HCT116 (cell line): ENCODE results near the gene MINDY4. TPM values are rescaled to one million over a fixed set of nuclear protein-coding genes. Genes with fewer than 3 reads are reported as not detected.

Experiments used
- ATAC-seq: fragments of 200-7000 bp; cut with Tn5 transposase; 2 replicates; pipeline ENCODE4 v1.9.1; 2020; ENCODE audit warnings: mild to moderate bottlenecking, moderate library complexity
- BruUV-seq: library from RNA; stranded (reverse); fragments of 400-500 nt; replicated peaks from 2 replicates; lab custom pipeline; 2021; lab: Mats Ljungman, UMichigan
- CTCF ChIA-PET: fragments of 300-600 bp; sonication (Branson Sonifier 250); formaldehyde crosslinking; loops from one replicate; lab custom pipeline; 2021; ENCODE audit warnings: antibody characterized with exemption; lab: Charles Lee
- POLR2A ChIA-PET: fragments of 300-600, 350-600 bp; sonication (Branson Sonifier 250); formaldehyde crosslinking; loops from one replicate; lab custom pipeline; 2021; ENCODE audit warnings: antibody characterized with exemption; lab: Charles Lee
- RAD21 ChIA-PET, 2 experiments: fragments of 300-600 bp; sonication (Branson Sonifier 250); formaldehyde crosslinking; loops; one replicate each; lab custom pipeline; 2023; ENCODE audit warnings: low total read pairs in 2 of 2; ENCODE audit not compliant: uncharacterized antibody in 2 of 2, unreplicated experiment in 2 of 2, low non-redundant PET in 1 of 2; lab: Charles Lee
- DNase-seq: peaks from one replicate; pipeline ENCODE4 v3.0.0-alpha.2; 2010; ENCODE audit warnings: low read depth, low spot score
- H2AFZ ChIP-seq: fragments of 200-600 bp; shearing (Covaris generic), sonication (generic); 2 replicates; pipeline ENCODE4 v1.6.1; 2017; ENCODE audit warnings: low read depth, mixed run types, mixed read lengths, antibody characterized with exemption, low read length; ENCODE audit not compliant: poor library complexity, severe bottlenecking
- H3K27ac ChIP-seq: 2 replicates; pipeline ENCODE4 v1.5.1; 2012; ENCODE audit warnings: low read depth, low read length
- H3K27me3 ChIP-seq: fragments of 200-600 bp; sonication (generic); 2 replicates; pipeline ENCODE4 v1.6.1; 2016; ENCODE audit warnings: mixed run types, low read length, mixed read lengths; ENCODE audit not compliant: insufficient read depth
- H3K36me3 ChIP-seq, 2 experiments: fragments of 200-500 bp in 1 of 2; fragments of 200-600 bp in 1 of 2; sonication (Bioruptor generic) in 1 of 2; sonication (generic) in 1 of 2; 2 replicates each; pipeline versions ENCODE4 v1.5.1 to v1.6.1; 2014 to 2016; ENCODE audit warnings: low read length in 2 of 2, inconsistent platforms in 1 of 2, mixed read lengths in 1 of 2, mixed run types in 1 of 2; ENCODE audit not compliant: insufficient read depth in 2 of 2, control insufficient read depth in 1 of 2
- H3K4me1 ChIP-seq, 2 experiments: fragments of 200-600 bp in 1 of 2; sonication (generic) in 1 of 2; 2 replicates each; pipeline versions ENCODE4 v1.5.1 to v1.6.1; 2012 to 2017; ENCODE audit warnings: low read length in 2 of 2, inconsistent platforms in 1 of 2, mild to moderate bottlenecking in 1 of 2, mixed read lengths in 1 of 2, mixed run types in 1 of 2, moderate library complexity in 1 of 2; ENCODE audit not compliant: insufficient read depth in 2 of 2, control insufficient read depth in 1 of 2
- H3K4me2 ChIP-seq: fragments of 200-600 bp; sonication (generic); 2 replicates; pipeline ENCODE4 v1.6.1; 2017; ENCODE audit warnings: mixed run types, low read length, mixed read lengths
- H3K4me3 ChIP-seq, 2 experiments: fragments of 200-600 bp in 1 of 2; sonication (generic) in 1 of 2; replicated peaks in 1 of 2; 2 replicates each; pipeline ENCODE4 v1.5.1; 2011 to 2016; ENCODE audit warnings: low read length in 2 of 2, control low read depth in 1 of 2, low read depth in 1 of 2, mild to moderate bottlenecking in 1 of 2, mixed read lengths in 1 of 2, mixed run types in 1 of 2
- H3K79me2 ChIP-seq: fragments of 200-600 bp; sonication (generic); 2 replicates; pipeline ENCODE4 v1.6.1; 2017; ENCODE audit warnings: mild to moderate bottlenecking, mixed run types, low read length, moderate library complexity, mixed read lengths; ENCODE audit not compliant: insufficient read depth
- H3K9ac ChIP-seq: fragments of 200-600 bp; sonication (generic); 2 replicates; pipeline ENCODE4 v1.6.1; 2016; ENCODE audit warnings: low read length, mixed read lengths
- H3K9me2 ChIP-seq: fragments of 200-600 bp; sonication (generic), shearing (Covaris generic); 2 replicates; pipeline ENCODE4 v1.6.1; 2017; ENCODE audit warnings: mixed run types, mild to moderate bottlenecking, moderate library complexity; ENCODE audit not compliant: insufficient read depth
- H3K9me3 ChIP-seq, 2 experiments: fragments of 200-500 bp in 1 of 2; fragments of 200-600 bp in 1 of 2; sonication (Bioruptor generic) in 1 of 2; sonication (generic) in 1 of 2; 2 replicates each; pipeline ENCODE4 v1.6.1; 2014 to 2017; ENCODE audit warnings: low read length in 2 of 2, mixed read lengths in 2 of 2, inconsistent platforms in 1 of 2, low read depth in 1 of 2, mild to moderate bottlenecking in 1 of 2, mixed run types in 1 of 2, moderate library complexity in 1 of 2; ENCODE audit not compliant: control insufficient read depth in 1 of 2, insufficient read depth in 1 of 2
- H4K20me1 ChIP-seq: fragments of 200-600 bp; sonication (generic), shearing (Covaris generic); 2 replicates; pipeline ENCODE4 v1.6.1; 2017; ENCODE audit warnings: mixed run types, mild to moderate bottlenecking, moderate library complexity; ENCODE audit not compliant: insufficient read depth
- EGR1 ChIP-seq: IDR thresholded peaks from 2 replicates; pipeline ENCODE4 v1.6.1; 2012; ENCODE audit warnings: low read depth
- FOSL1 ChIP-seq: IDR thresholded peaks from 2 replicates; pipeline ENCODE4 v1.6.1; 2012; ENCODE audit warnings: low read depth
- MAX ChIP-seq: IDR thresholded peaks from 2 replicates; pipeline ENCODE4 v1.6.1; 2012
- POLR2A ChIP-seq: IDR thresholded peaks from 2 replicates; pipeline ENCODE4 v1.7.0; 2011; ENCODE audit warnings: borderline replicate concordance; ENCODE audit not compliant: insufficient read depth, insufficient read length; ENCODE audit errors: extremely low read depth
- POLR2AphosphoS5 ChIP-seq: IDR thresholded peaks from 2 replicates; pipeline ENCODE4 v1.6.1; 2011; ENCODE audit warnings: mild to moderate bottlenecking, low read depth, low read length, moderate library complexity
- RAD21 ChIP-seq: IDR thresholded peaks from 2 replicates; pipeline ENCODE4 v1.6.1; 2012; ENCODE audit warnings: low read depth, mild to moderate bottlenecking
- SP1 ChIP-seq: IDR thresholded peaks from 2 replicates; pipeline ENCODE4 v1.6.1; 2012; ENCODE audit warnings: low read depth
- intact Hi-C: fragments of 100-400 bp; cut with micrococcal nuclease; formaldehyde crosslinking; loops from 2 replicates; pipeline ENCODE4 v1.10.0; 2022
- total RNA-seq: library from RNA; stranded (reverse); gene quantifications from one replicate; pipeline ENCODE4 v1.2.1, GENCODE V29; 2021; ENCODE audit not compliant: unreplicated experiment

Gene MINDY4
- total RNA-seq, 1 experiment from 2014 or later = 6.1 TPM

- CTCF ChIA-PET = interaction anchor here (2.0 kb wide), 1 partner anchor 11 kb away, joined by 6 read pairs; no protein-coding TSS in a partner anchor
- intact Hi-C loops = no loop called here
Observed at GRCh38 chr7:30927559-30927958, 156.3 kb downstream of the MINDY4 start.

GRCh38 chr7:30928254-30928872 lies 157.1 kb downstream of the MINDY4 start:
- Histone ChIP-seq H3K27me3 (no peaks in the 10 kb centered on the region), H3K27ac (no peak overlapping the region), H3K4me3 (no peak overlapping the region), H3K36me3 (no peaks in the 10 kb centered on the region), H3K9ac (no peak overlapping the region), H4K20me1 (no peaks in the 10 kb centered on the region), H3K9me3 (no peaks in the 10 kb centered on the region; a peak in 1 of 4 replicates), H3K79me2 (no peaks in the 10 kb centered on the region), H3K4me2 (no peak overlapping the region), H2AFZ (no peak overlapping the region), H3K4me1 (no peaks in the 10 kb centered on the region), H3K9me2 (no peaks in the 10 kb centered on the region)
- intact Hi-C loops = no loop called here
- no peak for TF ChIP-seq EGR1
- no peak for TF ChIP-seq FOSL1
- TF ChIP-seq POLR2AphosphoS5 = no peak
- no peak for TF ChIP-seq SP1
- no peak for TF ChIP-seq MAX
- TF ChIP-seq RAD21 = no peak
- no peak for DNase-seq
- ChIA-PET RAD21 (no interaction called here), CTCF (interaction anchor here (2.0 to 2.7 kb wide), 2 partner anchors 10 to 11 kb away, joined by 6 to 20 read pairs; no protein-coding TSS in a partner anchor), POLR2A (no interaction called here)
- BruUV-seq = no TSS peak
- no peak for ATAC-seq

More at GRCh38 chr7:30927559-30927958, 156.3 kb downstream of the MINDY4 start:
- DNase-seq (no peak), ATAC-seq (no peak)
- no peak for TF ChIP-seq FOSL1
- TF ChIP-seq POLR2A = no peak
- TF ChIP-seq SP1 = no peak
- Histone ChIP-seq H3K27me3 (no peaks in the 10 kb centered on the region), H3K9ac (no peak overlapping the region), H3K27ac (no peak overlapping the region), H3K4me3 (no peak overlapping the region), H3K79me2 (no peaks in the 10 kb centered on the region), H3K9me3 (no peaks in the 10 kb centered on the region; a peak in 1 of 4 replicates), H3K9me2 (no peaks in the 10 kb centered on the region), H3K4me2 (no peak overlapping the region), H4K20me1 (no peaks in the 10 kb centered on the region), H3K36me3 (no peaks in the 10 kb centered on the region), H3K4me1 (no peaks in the 10 kb centered on the region), H2AFZ (no peak overlapping the region)
- ChIA-PET POLR2A (no interaction called here), RAD21 (no interaction called here)
- no TSS peak for BruUV-seq
